ENCODE data around the gene MAGI2.
"Not testable (repeated sequence)": the region's sequence is repeated elsewhere in the genome, so short reads cannot be mapped to it uniquely, and the experiment has no call there.

Gene MAGI2

GRCh38 chr7:78605119-78605518 lies 848.3 kb downstream of the MAGI2 start:
- DNase-seq, result no peak

GRCh38 chr7:78601728-78602127 lies 851.7 kb downstream of the MAGI2 start:
- no peak for DNase-seq

- no peak for DNase-seq
Measured at GRCh38 chr7:78594156-78594555, 859.3 kb downstream of the MAGI2 start.

GRCh38 chr7:78588393-78588792 lies 865.1 kb downstream of the MAGI2 start:
- no peak for DNase-seq

GRCh38 chr7:78587443-78588044 lies 865.9 kb downstream of the MAGI2 start:
- DNase-seq, result no peak

GRCh38 chr7:78585980-78586379 lies 867.5 kb downstream of the MAGI2 start:
- DNase-seq, result no peak

- no peak for DNase-seq
Measured at GRCh38 chr7:78578686-78579085, 874.8 kb downstream of the MAGI2 start.

GRCh38 chr7:78577174-78577952 lies 876.1 kb downstream of the MAGI2 start:
- DNase-seq, result not testable (repeated sequence)

- no peak for DNase-seq
Measured at GRCh38 chr7:78576236-78576635, 877.2 kb downstream of the MAGI2 start.

- no peak for DNase-seq
Measured at GRCh38 chr7:78571292-78571691, 882.2 kb downstream of the MAGI2 start.

GRCh38 chr7:78568690-78569089 lies 884.8 kb downstream of the MAGI2 start:
- DNase-seq, result no peak

GRCh38 chr7:78567836-78568235 lies 885.6 kb downstream of the MAGI2 start:
- DNase-seq, result no peak

- DNase-seq, result no peak
Measured at GRCh38 chr7:78565784-78566183, 887.7 kb downstream of the MAGI2 start.

GRCh38 chr7:78563191-78563590 lies 890.3 kb downstream of the MAGI2 start:
- DNase-seq, result no peak

GRCh38 chr7:78562191-78562590 lies 891.3 kb downstream of the MAGI2 start:
- no peak for DNase-seq

- no peak for DNase-seq
Measured at GRCh38 chr7:78558566-78558965, 894.9 kb downstream of the MAGI2 start.

GRCh38 chr7:78543976-78544375 lies 909.5 kb downstream of the MAGI2 start:
- no peak for DNase-seq

GRCh38 chr7:78542981-78543380 lies 910.5 kb downstream of the MAGI2 start:
- no peak for DNase-seq

- no peak for DNase-seq
Measured at GRCh38 chr7:78542541-78542940, 910.9 kb downstream of the MAGI2 start.

GRCh38 chr7:78539825-78540224 lies 913.6 kb downstream of the MAGI2 start:
- DNase-seq, result no peak

- no peak for DNase-seq
Measured at GRCh38 chr7:78535655-78536054, 917.8 kb downstream of the MAGI2 start.

GRCh38 chr7:78530351-78530750 lies 923.1 kb downstream of the MAGI2 start:
- DNase-seq, result no peak

GRCh38 chr7:78529392-78529791 lies 924.1 kb downstream of the MAGI2 start:
- DNase-seq, result no peak

GRCh38 chr7:78528964-78529363 lies 924.5 kb downstream of the MAGI2 start:
- DNase-seq, result no peak

GRCh38 chr7:78523930-78524329 lies 929.5 kb downstream of the MAGI2 start:
- no peak for DNase-seq
